Kidney (tissue), 14 donors: ENCODE data around the gene UGGT2. TPM values are rescaled to one million over a fixed set of nuclear protein-coding genes. Genes with fewer than 3 reads are reported as not detected.

ENCODE experiments used
- DNase-seq, 5 donors: peaks; one replicate each; pipeline ENCODE4 v3.0.0-alpha.2; 2013 to 2020
- FAIRE-seq: peaks from 2 replicates; lab custom pipeline; 2012; peaks lifted over from hg19 to GRCh38; lab: Jason Lieb, UNC
- H3K27ac ChIP-seq, 2 donors: one replicate each; pipeline ENCODE4 v1.7.0; 2013; ENCODE audit warnings: low read depth in 2 of 2, low read length in 2 of 2, inconsistent platforms in 1 of 2
- H3K27me3 ChIP-seq: one replicate; pipeline ENCODE4 v1.7.1; 2013; ENCODE audit warnings: low read length, inconsistent platforms; ENCODE audit not compliant: control insufficient read depth, insufficient read depth
- H3K36me3 ChIP-seq, 3 donors: one replicate each; pipeline versions ENCODE4 v1.7.0 to v1.7.1; 2013; ENCODE audit warnings: low read length in 3 of 3, control low read depth in 1 of 3, inconsistent platforms in 1 of 3; ENCODE audit not compliant: insufficient read depth in 3 of 3, control insufficient read depth in 2 of 3
- H3K4me1 ChIP-seq, 3 donors: one replicate each; pipeline versions ENCODE4 v1.7.0 to v1.7.1; 2013; ENCODE audit warnings: low read length in 3 of 3, inconsistent platforms in 1 of 3, low read depth in 1 of 3; ENCODE audit not compliant: control insufficient read depth in 2 of 3, insufficient read depth in 2 of 3
- H3K4me3 ChIP-seq, 3 donors: one replicate each; pipeline versions ENCODE4 v1.7.0 to v1.8.1; 2013; ENCODE audit warnings: low read length in 3 of 3, control low read depth in 1 of 3, inconsistent platforms in 1 of 3
- H3K9ac ChIP-seq, 3 donors: one replicate each; pipeline versions ENCODE4 v1.7.0 to v1.7.1; 2013; ENCODE audit warnings: low read length in 3 of 3, control low read depth in 1 of 3, inconsistent platforms in 1 of 3
- H3K9me3 ChIP-seq, 3 donors: one replicate each; pipeline versions ENCODE4 v1.7.0 to v1.7.1; 2013; ENCODE audit warnings: low read length in 3 of 3, control low read depth in 1 of 3, inconsistent platforms in 1 of 3; ENCODE audit not compliant: control insufficient read depth in 2 of 3, insufficient read depth in 1 of 3
- intact Hi-C: fragments of 100-400 bp; cut with DNase I; formaldehyde crosslinking; loops from one replicate; pipeline ENCODE4 v1.11.1; 2022
- polyA plus RNA-seq: library from polyadenylated mRNA; stranded (reverse); fragments of 350-450 nt; fragmentation: Illumina TruSeq; extraction: RNeasy Lipid Tissue Mini Kit (QIAGEN cat#74804); gene quantifications from one replicate; pipeline ENCODE4 v1.2.3, GENCODE V29; 2014; ENCODE audit warnings: low read depth, low replicate concordance; ENCODE audit not compliant: insufficient read depth
- total RNA-seq: library from RNA; stranded (reverse); fragmentation: NEBNext Ultra II Directional; extraction: Animal tissue kit (Norgen Biotek cat#: 25700); gene quantifications from one replicate; pipeline ENCODE4 v1.2.1, GENCODE V29; 2021
- TF ChIP-seq, protein P1 (sequence below): IDR thresholded peaks from 3 replicates; pipeline ENCODE4 v1.5.1; 2012; ENCODE audit warnings: mild to moderate bottlenecking, moderate library complexity, borderline replicate concordance; ENCODE audit not compliant: insufficient read depth; ENCODE audit errors: extremely low read depth
- donor health status: control.
- donor health status: control.
- donor health status: control.
- donor health status: control.
- donor health status: control.
- donor health status: DM: yes; HTN: yes; CAD: no.
- donor health status: Normal renal cell carcinoma (clear cell type).

Gene UGGT2
- total and polyA plus RNA-seq, 2 donors from 2014 or later = 10.0 to 31.9 TPM

DNA sequence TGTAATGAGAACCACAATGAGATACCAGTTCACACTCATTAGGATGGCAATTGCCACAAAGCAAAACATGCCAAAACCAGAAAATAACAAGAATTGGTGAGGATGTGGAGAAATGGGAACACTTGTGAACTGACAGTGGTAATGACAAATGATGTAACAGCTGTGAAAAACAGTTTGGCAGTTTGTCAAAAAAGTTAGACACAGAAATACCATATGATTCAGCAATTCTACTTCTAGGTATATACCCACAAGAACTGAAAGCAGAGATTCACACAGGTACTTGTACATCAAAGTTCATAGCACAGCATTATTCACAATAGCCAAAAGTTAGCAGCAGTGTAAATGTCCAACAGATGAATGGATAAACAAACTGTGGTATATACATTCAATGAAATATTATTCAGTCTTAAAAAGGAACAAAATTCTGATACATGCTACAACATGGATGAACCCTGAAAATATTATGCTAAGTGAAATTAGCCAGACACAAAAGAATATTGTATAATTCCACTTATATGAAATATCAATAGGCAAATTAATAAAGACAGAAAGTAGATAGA lies 96.5 kb downstream of the UGGT2 start:
- no peak for FAIRE-seq
- intact Hi-C loops = no loop called here
- Histone ChIP-seq H3K4me3 (no peak overlapping the region), H3K27ac (no peak overlapping the region), H3K4me1 (no peaks in the 10 kb centered on the region), H3K9me3 (peaks cover 0 to 8% (median 3%) of the 10 kb centered on the region in 3 donors), H3K36me3 (no peaks in the 10 kb centered on the region), H3K27me3 (no peaks in the 10 kb centered on the region), H3K9ac (no peak overlapping the region)
- TF ChIP-seq, protein P1, sequence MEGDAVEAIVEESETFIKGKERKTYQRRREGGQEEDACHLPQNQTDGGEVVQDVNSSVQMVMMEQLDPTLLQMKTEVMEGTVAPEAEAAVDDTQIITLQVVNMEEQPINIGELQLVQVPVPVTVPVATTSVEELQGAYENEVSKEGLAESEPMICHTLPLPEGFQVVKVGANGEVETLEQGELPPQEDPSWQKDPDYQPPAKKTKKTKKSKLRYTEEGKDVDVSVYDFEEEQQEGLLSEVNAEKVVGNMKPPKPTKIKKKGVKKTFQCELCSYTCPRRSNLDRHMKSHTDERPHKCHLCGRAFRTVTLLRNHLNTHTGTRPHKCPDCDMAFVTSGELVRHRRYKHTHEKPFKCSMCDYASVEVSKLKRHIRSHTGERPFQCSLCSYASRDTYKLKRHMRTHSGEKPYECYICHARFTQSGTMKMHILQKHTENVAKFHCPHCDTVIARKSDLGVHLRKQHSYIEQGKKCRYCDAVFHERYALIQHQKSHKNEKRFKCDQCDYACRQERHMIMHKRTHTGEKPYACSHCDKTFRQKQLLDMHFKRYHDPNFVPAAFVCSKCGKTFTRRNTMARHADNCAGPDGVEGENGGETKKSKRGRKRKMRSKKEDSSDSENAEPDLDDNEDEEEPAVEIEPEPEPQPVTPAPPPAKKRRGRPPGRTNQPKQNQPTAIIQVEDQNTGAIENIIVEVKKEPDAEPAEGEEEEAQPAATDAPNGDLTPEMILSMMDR = no peak
- no peak for DNase-seq

DNA sequence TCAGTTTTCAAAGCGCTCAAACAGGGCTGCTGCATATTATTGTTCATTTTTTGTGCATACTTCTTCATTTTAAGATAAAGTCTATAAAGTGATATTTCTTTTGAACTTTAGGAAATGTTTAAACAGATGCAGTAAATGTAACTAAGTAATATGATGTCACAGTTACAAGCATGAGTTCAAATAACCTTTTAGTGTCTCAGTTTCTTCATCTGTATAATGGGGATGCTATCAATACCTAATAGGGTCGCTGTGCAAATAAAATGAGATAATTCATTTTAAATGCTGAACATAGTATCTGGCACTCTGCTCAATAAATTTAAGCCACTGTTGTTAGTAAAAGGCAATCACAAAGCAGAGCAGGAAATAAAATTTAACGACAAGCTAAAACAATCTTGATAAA lies 97.5 kb downstream of the UGGT2 start:
- Histone ChIP-seq H3K9ac (no peak overlapping the region), H3K4me1 (no peaks in the 10 kb centered on the region), H3K27me3 (no peaks in the 10 kb centered on the region), H3K9me3 (peaks cover 0 to 4% (median 0%) of the 10 kb centered on the region in 3 donors), H3K4me3 (no peak overlapping the region), H3K36me3 (no peaks in the 10 kb centered on the region), H3K27ac (no peak overlapping the region)
- intact Hi-C loops = no loop called here
- FAIRE-seq = no peak
- DNase-seq = no peak
- TF ChIP-seq, protein P1 = no peak

DNA sequence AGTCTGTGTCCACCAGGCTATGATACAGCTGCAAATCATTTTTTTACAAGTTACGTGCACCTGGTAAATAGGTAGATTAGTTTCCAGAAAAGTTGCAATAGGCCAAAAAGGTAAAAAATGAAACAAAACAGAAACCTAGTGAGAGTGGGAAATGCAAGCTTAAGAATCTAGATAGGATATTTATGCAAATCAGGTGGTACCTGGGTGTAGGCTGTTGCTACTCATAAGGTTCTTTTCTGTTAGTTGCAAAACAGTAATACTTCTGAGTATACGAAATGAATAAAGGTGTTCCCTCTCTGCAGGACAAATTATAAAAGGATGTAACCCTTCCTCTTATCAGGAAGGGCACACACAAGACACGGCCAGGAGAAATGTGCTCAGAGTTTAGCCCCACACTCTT lies 97.9 kb downstream of the UGGT2 start:
- Histone ChIP-seq H3K9ac (no peak overlapping the region), H3K36me3 (no peaks in the 10 kb centered on the region), H3K27me3 (no peaks in the 10 kb centered on the region), H3K27ac (no peak overlapping the region), H3K4me1 (no peaks in the 10 kb centered on the region), H3K9me3 (no peaks in the 10 kb centered on the region), H3K4me3 (no peak overlapping the region)
- DNase-seq = no peak
- intact Hi-C loops = no loop called here
- TF ChIP-seq, protein P1 = no peak
- no peak for FAIRE-seq

DNA sequence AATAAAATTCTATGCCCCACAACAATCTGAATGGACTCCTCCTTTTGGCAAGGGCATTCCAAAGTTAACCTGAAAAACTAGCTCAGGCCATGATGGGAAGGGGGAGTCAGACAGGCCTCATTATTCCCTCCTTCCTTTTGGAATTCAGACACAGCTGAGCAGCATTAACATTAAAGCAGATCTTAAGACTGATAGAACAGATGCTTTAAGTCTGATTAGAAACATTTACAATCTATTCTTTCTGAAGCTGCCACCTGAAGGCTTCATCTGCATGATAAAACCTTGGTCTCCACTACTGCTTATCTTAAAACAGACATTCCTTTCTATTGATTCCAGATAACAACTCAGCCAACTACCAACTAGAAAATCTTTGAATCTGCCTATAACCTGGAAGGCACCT lies 98.9 kb downstream of the UGGT2 start:
- Histone ChIP-seq H3K36me3 (no peaks in the 10 kb centered on the region), H3K4me1 (no peaks in the 10 kb centered on the region), H3K27me3 (no peaks in the 10 kb centered on the region), H3K9me3 (no peaks in the 10 kb centered on the region), H3K4me3 (no peak overlapping the region), H3K9ac (no peak overlapping the region), H3K27ac (no peak overlapping the region)
- DNase-seq = peak in 1 of 5 donors; percentile 3
- TF ChIP-seq, protein P1 = no peak
- intact Hi-C loops = no loop called here
- no peak for FAIRE-seq
